IPS DF 4.7 (cell line): ENCODE data around the gene INO80C.
"Not testable (repeated sequence)": the region's sequence is repeated elsewhere in the genome, so short reads cannot be mapped to it uniquely, and the experiment has no call there.

ENCODE experiments used
- DNase-seq: peaks from one replicate; pipeline ENCODE4 v3.0.0-alpha.2; 2013; ENCODE audit warnings: low spot score; ENCODE audit errors: extremely low read depth

Gene INO80C

GRCh38 chr18:35463827-35464226, 33.9 kb downstream of the INO80C start:
- no peak for DNase-seq

GRCh38 chr18:35463050-35463449, 34.7 kb downstream of the INO80C start:
- no peak for DNase-seq

GRCh38 chr18:35460736-35461161, 37.0 kb downstream of the INO80C start:
- no peak for DNase-seq

DNA sequence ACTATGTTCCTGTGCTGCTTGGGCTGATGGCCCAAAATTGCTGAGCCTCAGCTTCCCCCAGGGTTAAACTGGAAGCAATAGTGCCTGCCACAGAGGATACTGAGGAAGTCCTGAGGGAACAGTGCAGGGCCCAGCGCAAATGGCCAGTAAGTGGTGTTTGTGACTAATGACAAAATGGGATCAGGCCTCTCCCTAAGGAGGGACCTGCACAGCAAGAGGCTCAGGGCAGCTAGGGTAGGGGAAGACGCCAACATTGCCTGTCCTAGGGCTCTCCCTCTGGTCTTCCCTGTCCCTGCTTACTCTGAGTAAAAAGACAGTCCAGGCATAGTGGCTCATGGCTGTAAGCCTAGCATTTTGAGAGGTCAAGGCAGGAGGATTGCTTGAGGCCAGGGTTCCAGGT, 37.8 kb downstream of the INO80C start:
- no peak for DNase-seq

DNA sequence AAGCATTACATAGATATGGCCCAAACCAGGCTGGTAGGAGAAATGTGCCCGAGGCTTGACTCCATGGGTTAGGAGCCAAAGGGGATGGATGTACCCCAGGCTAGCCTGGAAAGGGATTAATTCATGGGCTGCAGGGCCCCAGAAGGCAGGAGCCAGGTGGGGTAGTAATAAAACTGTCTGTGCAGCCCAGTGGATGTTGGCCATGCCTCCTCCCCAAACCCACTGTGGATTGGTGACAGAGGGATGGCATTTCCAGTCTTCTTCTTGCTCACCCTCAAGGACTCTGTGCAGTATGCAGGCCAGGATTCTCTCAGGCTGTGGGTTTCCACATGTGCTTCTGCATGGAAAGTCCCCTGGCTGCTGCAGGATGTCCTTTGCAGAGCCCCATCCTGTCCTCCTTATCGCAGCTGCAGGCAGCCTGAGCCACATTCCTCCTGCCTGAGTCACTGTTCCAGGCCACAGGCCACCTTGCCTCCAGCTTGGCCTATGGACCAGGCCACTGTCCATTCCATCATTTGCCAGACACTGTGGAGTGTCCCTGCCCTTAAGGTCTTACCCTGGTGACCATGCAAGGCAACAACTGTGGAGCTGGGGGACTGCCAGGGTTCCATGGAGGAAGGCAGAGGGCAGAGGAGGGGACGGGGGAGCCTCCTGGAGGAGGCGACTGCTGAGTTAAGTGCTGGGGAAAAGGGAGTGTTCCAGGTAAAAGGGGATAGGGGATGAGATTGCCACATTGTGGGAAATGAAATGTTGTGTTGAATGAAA, 38.9 kb downstream of the INO80C start:
- peak; percentile 56 for DNase-seq

- DNase-seq: no peak
These were observed 39.5 kb downstream of the INO80C start for GRCh38 chr18:35458271-35458670.

DNA sequence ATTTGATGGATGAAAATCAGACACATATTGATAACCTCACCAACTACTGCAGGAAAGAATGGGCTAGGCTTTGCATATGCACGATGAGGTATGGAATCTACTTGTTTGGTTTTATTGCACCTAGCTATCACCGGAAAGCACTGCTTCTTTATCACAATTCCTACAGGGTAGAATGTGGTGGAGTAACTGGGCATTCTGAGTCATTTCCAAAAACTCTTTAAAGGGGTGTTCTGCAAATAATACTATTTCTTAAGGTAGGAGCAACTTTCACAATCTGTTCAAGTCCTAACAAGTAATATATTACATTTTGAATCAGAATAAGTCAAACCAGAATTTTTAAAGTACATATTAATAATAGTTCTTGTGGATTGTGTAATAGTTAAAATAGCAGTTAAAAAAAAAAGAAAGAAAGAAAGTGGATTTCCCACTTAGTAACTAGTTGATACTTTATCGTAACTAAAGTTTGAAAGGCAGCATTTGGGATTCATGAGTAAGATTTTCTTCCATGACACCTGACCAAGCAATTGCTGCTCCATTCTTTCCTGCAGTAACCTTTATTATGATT, 40.5 kb downstream of the INO80C start:
- no peak for DNase-seq

GRCh38 chr18:35455926-35456763, 41.6 kb downstream of the INO80C start:
- no peak for DNase-seq

- DNase-seq: no peak
These were observed 43.0 kb downstream of the INO80C start for GRCh38 chr18:35454803-35455202.

- not testable (repeated sequence) for DNase-seq
These were observed 44.7 kb downstream of the INO80C start for GRCh38 chr18:35453065-35453464.

- DNase-seq: no peak
These were observed 45.8 kb downstream of the INO80C start for GRCh38 chr18:35451916-35452315.

DNA sequence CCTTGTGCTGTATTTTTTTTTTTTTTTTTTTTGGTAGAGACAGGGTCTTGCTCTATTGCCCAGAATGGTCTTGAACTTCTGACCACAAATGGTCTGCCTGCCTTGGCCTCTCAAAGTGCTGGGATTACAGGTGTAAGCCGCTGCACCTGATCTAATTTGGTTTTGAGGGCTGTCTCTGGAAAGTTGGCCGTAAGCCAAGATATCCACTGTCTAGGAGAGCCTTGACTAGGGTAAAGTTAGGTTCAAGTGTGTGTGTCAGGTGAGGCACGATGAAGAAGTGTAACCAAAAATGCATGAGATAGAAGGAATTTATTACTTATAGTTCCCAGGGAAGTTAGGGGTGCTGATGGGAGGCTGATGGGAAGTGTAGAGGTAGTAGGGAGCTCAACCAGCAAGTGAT, 46.7 kb downstream of the INO80C start:
- DNase-seq: no peak

- DNase-seq: no peak
These were observed 53.1 kb downstream of the INO80C start for GRCh38 chr18:35444636-35445035.

- DNase-seq: no peak
These were observed 53.9 kb downstream of the INO80C start for GRCh38 chr18:35443847-35444246.

- no peak for DNase-seq
These were observed 54.3 kb downstream of the INO80C start for GRCh38 chr18:35443434-35443833.

GRCh38 chr18:35442701-35443100, 55.1 kb downstream of the INO80C start:
- no peak for DNase-seq

DNA sequence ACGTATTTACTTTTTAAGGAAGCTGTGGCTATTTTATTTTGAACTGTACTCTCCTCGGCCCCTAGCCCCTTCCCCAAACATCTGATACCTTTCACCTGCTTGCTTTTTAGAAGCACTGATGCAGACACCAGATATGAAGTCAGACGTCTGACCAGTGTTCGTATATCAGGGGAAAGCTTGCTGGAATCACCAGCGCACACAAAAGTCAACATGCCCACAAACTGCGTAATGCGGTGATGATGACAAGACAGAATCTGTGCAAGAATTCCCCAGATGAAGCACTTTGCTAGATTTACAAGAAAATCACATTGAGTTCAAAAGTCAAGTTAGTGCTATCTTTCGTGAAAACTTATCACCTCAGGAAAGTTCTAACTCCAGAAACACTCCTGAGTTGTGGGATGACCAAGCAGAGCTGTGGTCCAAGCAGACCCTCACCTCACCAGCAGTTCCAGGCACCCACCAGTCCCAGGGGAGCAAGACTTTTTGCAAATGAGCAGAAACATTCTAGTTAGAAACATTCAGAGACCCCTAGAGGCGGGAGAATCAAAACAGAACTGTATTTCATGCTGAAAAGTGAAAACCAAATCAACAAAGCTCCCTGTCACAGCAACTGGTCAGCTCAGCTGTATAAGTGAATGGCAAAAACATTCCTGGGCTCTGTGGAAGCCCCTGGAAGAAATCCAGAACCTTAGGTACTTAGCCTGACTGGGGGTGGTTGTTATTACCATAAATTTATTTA, 55.7 kb downstream of the INO80C start:
- DNase-seq: no peak

DNA sequence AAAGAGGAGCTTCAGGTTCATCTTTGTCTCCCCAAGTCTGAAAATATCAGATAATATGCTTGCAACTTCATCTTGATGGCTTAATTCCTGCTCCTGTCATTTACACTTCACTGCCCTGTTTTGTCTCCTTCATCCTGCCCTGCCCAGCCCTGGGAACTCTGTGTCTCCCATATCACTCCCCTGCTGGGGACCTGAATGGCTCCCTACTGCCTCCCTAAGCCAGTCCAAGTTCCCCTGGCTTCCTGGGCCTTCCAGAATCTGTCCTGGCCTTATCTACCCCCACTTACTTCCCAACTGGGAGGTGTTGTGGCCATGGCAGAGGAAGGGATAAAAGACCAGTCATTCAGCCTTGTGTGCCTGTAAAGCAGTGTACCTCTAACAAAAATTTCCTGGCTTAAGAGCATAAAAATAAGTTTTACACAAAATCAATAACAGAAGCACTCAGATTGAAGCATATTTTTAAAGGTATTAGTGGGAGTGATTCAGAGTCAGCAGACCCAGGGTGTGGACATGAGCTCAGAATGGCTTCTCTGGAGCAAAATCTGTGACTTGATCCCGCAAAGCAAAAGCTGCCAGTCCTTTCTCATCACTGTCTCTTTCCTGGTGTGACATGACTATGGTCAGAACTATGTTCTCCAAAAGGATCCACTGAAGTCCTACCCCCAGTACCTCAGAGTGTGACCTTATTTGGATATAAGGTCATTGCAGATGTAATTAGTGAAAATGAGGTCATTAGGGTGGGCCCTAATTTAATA, 59.1 kb downstream of the INO80C start:
- DNase-seq: no peak

- DNase-seq: no peak
These were observed 59.9 kb downstream of the INO80C start for GRCh38 chr18:35437836-35438235.

DNA sequence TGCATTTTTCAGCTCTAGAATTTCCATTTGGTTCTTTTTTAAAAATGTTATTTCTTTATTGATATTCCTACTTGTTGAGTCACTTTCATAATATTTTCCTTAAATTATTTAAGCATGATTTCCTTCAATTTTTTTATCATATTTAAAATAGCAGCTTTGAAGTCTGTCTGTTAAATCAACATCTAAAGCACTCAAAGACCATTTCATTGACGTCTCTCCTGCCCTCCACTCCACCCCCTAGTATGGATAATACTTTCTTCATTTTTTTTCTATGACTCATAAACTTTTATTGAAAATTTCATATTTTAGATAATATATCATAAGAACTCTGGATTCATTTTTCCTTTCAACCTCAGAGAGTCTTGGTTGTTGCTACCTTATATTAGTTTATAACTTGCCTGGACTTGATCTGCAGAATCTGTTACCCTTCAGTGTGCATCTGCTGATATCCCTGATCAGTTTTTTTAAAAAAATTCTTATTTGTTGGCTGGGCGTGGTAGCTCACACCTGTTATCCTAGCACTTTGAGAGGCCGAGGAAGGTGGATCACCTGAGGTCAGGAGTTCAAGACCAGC, 61.6 kb downstream of the INO80C start:
- DNase-seq: no peak

DNA sequence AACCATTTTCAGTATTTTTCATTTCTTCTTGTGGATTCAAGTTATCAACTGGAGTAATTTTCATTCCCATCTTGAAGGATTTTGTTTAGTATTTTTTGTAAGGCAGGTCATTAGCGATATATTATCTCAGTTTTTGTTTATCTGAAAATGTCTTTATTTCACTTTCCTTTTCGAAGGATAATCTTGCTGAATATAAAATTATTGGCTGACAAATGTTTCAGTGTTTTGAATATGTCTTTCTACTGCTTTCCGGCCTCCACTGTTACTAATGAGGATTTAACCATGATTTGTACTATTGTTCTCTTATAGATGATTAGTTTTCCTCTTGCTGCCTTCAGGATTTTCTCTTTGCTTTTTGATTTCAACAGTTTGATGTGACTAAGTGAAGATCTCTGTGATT, 62.4 kb downstream of the INO80C start:
- DNase-seq: no peak
